Neural cell (in vitro differentiated cells): ENCODE measurements around the gene CHCHD3. TPM values are rescaled to one million over a fixed set of nuclear protein-coding genes. Genes with fewer than 3 reads are reported as not detected.
A peak's percentile ranks its signal among the peaks of the same experiment; 100 is the strongest.

Experiments used
- H2AFZ ChIP-seq: fragments of 200-600, 300-800 bp; sonication (generic), shearing (Covaris generic); 2 replicates; pipeline ENCODE4 v1.6.0; 2014; ENCODE audit warnings: low read depth, mild to moderate bottlenecking, antibody characterized with exemption, low read length, moderate library complexity
- H3F3A ChIP-seq: fragments of 200-600 bp; shearing (Covaris generic); 2 replicates; pipeline ENCODE4 v1.6.1; 2016; ENCODE audit warnings: mild to moderate bottlenecking, moderate library complexity, mixed read lengths, antibody characterized with exemption, low read length; ENCODE audit not compliant: insufficient read depth, poor library complexity, severe bottlenecking
- H3K27ac ChIP-seq: fragments of 200-600, 300-800 bp; sonication (generic), shearing (Covaris generic); 2 replicates; pipeline ENCODE4 v1.5.1; 2014; ENCODE audit warnings: mild to moderate bottlenecking, low read length, moderate library complexity
- H3K27me3 ChIP-seq: fragments of 300-800, 200-600 bp; sonication (generic), shearing (Covaris generic); 2 replicates; pipeline ENCODE4 v1.6.0; 2014; ENCODE audit warnings: mild to moderate bottlenecking, low read depth, low read length, moderate library complexity; ENCODE audit not compliant: insufficient read depth
- H3K36me3 ChIP-seq: fragments of 300-800, 200-600 bp; sonication (generic), shearing (Covaris generic); 2 replicates; pipeline ENCODE4 v1.5.1; 2014; ENCODE audit warnings: mild to moderate bottlenecking, antibody characterized with exemption, low read length, moderate library complexity; ENCODE audit not compliant: insufficient read depth
- H3K4me2 ChIP-seq: fragments of 300-800, 200-600 bp; sonication (generic), shearing (Covaris generic); 2 replicates; pipeline ENCODE4 v1.6.0; 2014; ENCODE audit warnings: mild to moderate bottlenecking, low read length
- H3K4me3 ChIP-seq: fragments of 300-800, 200-600 bp; sonication (generic), shearing (Covaris generic); 2 replicates; pipeline ENCODE4 v1.5.1; 2014; ENCODE audit warnings: mild to moderate bottlenecking, low read length, moderate library complexity
- H3K79me2 ChIP-seq: fragments of 200-600 bp; shearing (Covaris generic); replicated peaks from 2 replicates; pipeline ENCODE4 v1.6.0; 2014; ENCODE audit warnings: mild to moderate bottlenecking, low read length, moderate library complexity; ENCODE audit not compliant: insufficient read depth
- H3K9ac ChIP-seq: fragments of 300-800, 200-600 bp; sonication (generic), shearing (Covaris generic); 2 replicates; pipeline ENCODE4 v1.6.1; 2016; ENCODE audit warnings: mild to moderate bottlenecking, low read length, mixed read lengths
- H3K9me2 ChIP-seq: fragments of 200-600 bp; shearing (Covaris generic); 2 replicates; pipeline ENCODE4 v1.6.1; 2016; ENCODE audit warnings: mild to moderate bottlenecking, low read length, mixed read lengths; ENCODE audit not compliant: insufficient read depth
- H3K9me3 ChIP-seq: fragments of 200-600, 300-800 bp; sonication (generic), shearing (Covaris generic); 2 replicates; pipeline ENCODE4 v1.6.1; 2016; ENCODE audit warnings: mild to moderate bottlenecking, mixed run types, low read length, moderate library complexity, mixed read lengths
- H4K20me1 ChIP-seq: fragments of 200-600 bp; shearing (Covaris generic); 2 replicates; pipeline ENCODE4 v1.6.1; 2016; ENCODE audit warnings: mild to moderate bottlenecking, mixed run types; ENCODE audit not compliant: insufficient read depth
- EP300 ChIP-seq: fragments of 450-650 bp; conservative IDR thresholded peaks from 2 replicates; pipeline ENCODE4 v1.6.1; 2014; ENCODE audit warnings: antibody characterized with exemption, mild to moderate bottlenecking, moderate library complexity; ENCODE audit not compliant: poor library complexity, severe bottlenecking
- EZH2 ChIP-seq: fragments of 200-600, 300-800 bp; shearing (Covaris generic), sonication (generic); IDR thresholded peaks from 2 replicates; pipeline ENCODE4 v1.6.1; 2014; ENCODE audit warnings: antibody characterized with exemption, low read length, borderline replicate concordance, mild to moderate bottlenecking; ENCODE audit not compliant: insufficient read depth, poor library complexity, severe bottlenecking
- MXI1 ChIP-seq: fragments of 450-650 bp; conservative IDR thresholded peaks from 2 replicates; pipeline ENCODE4 v1.6.1; 2014; ENCODE audit warnings: antibody characterized with exemption, mild to moderate bottlenecking; ENCODE audit not compliant: poor library complexity, severe bottlenecking
- POLR2AphosphoS5 ChIP-seq: IDR thresholded peaks from 2 replicates; pipeline ENCODE4 v1.6.1; 2012
- RAD21 ChIP-seq: fragments of 450-650 bp; conservative IDR thresholded peaks from 2 replicates; pipeline ENCODE4 v1.6.1; 2014; ENCODE audit warnings: antibody characterized with exemption, mild to moderate bottlenecking, moderate library complexity
- SMC3 ChIP-seq: fragments of 450-650 bp; conservative IDR thresholded peaks from 2 replicates; pipeline ENCODE4 v1.6.1; 2014; ENCODE audit warnings: antibody characterized with exemption, mild to moderate bottlenecking, moderate library complexity; ENCODE audit not compliant: poor library complexity
- TAF1 ChIP-seq: IDR thresholded peaks from 2 replicates; pipeline ENCODE4 v1.6.1; 2012; ENCODE audit warnings: low read depth
- polyA plus RNA-seq: library from polyadenylated mRNA; depleted of rRNA; stranded (reverse); fragments of >200 nt; gene quantifications from 2 replicates; pipeline ENCODE4 v1.2.3, GENCODE V29; 2014
- TF ChIP-seq, protein P1 (sequence below): IDR thresholded peaks from 2 replicates; pipeline ENCODE4 v1.6.1; 2012; ENCODE audit warnings: borderline replicate concordance
- TF ChIP-seq, protein P2 (sequence below): fragments of 450-650 bp; IDR thresholded peaks from 2 replicates; pipeline ENCODE4 v1.5.1; 2014; ENCODE audit warnings: antibody characterized with exemption, mild to moderate bottlenecking, moderate library complexity; ENCODE audit not compliant: poor library complexity, severe bottlenecking

The CHCHD3 gene
- polyA plus RNA-seq, 1 donor from 2014 or later = 89.9 TPM

- H4K20me1 ChIP-seq = no peaks in the 10 kb centered on the region
- peak overlapping the region; percentile 33 for H3K27ac ChIP-seq
- no peaks in the 10 kb centered on the region for H3K27me3 ChIP-seq
- no peaks in the 10 kb centered on the region for H3K9me2 ChIP-seq
- no peaks in the 10 kb centered on the region for H3K9me3 ChIP-seq
- H3K4me3 ChIP-seq = no peak overlapping the region
- no peak overlapping the region for H2AFZ ChIP-seq
- H3K9ac ChIP-seq = no peak overlapping the region
- H3K36me3 ChIP-seq = no peaks in the 10 kb centered on the region
- no peaks in the 10 kb centered on the region for H3F3A ChIP-seq
- no peaks in the 10 kb centered on the region for H3K79me2 ChIP-seq
- no peak for TF ChIP-seq SMC3
- TF ChIP-seq POLR2AphosphoS5 = no peak
- TF ChIP-seq EP300 = no peak
- no peak for TF ChIP-seq RAD21
- TF ChIP-seq EZH2 = no peak
- TF ChIP-seq, protein P1, sequence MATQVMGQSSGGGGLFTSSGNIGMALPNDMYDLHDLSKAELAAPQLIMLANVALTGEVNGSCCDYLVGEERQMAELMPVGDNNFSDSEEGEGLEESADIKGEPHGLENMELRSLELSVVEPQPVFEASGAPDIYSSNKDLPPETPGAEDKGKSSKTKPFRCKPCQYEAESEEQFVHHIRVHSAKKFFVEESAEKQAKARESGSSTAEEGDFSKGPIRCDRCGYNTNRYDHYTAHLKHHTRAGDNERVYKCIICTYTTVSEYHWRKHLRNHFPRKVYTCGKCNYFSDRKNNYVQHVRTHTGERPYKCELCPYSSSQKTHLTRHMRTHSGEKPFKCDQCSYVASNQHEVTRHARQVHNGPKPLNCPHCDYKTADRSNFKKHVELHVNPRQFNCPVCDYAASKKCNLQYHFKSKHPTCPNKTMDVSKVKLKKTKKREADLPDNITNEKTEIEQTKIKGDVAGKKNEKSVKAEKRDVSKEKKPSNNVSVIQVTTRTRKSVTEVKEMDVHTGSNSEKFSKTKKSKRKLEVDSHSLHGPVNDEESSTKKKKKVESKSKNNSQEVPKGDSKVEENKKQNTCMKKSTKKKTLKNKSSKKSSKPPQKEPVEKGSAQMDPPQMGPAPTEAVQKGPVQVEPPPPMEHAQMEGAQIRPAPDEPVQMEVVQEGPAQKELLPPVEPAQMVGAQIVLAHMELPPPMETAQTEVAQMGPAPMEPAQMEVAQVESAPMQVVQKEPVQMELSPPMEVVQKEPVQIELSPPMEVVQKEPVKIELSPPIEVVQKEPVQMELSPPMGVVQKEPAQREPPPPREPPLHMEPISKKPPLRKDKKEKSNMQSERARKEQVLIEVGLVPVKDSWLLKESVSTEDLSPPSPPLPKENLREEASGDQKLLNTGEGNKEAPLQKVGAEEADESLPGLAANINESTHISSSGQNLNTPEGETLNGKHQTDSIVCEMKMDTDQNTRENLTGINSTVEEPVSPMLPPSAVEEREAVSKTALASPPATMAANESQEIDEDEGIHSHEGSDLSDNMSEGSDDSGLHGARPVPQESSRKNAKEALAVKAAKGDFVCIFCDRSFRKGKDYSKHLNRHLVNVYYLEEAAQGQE = no peak
- TF ChIP-seq TAF1 = no peak
- TF ChIP-seq, protein P2, sequence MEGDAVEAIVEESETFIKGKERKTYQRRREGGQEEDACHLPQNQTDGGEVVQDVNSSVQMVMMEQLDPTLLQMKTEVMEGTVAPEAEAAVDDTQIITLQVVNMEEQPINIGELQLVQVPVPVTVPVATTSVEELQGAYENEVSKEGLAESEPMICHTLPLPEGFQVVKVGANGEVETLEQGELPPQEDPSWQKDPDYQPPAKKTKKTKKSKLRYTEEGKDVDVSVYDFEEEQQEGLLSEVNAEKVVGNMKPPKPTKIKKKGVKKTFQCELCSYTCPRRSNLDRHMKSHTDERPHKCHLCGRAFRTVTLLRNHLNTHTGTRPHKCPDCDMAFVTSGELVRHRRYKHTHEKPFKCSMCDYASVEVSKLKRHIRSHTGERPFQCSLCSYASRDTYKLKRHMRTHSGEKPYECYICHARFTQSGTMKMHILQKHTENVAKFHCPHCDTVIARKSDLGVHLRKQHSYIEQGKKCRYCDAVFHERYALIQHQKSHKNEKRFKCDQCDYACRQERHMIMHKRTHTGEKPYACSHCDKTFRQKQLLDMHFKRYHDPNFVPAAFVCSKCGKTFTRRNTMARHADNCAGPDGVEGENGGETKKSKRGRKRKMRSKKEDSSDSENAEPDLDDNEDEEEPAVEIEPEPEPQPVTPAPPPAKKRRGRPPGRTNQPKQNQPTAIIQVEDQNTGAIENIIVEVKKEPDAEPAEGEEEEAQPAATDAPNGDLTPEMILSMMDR = no peak
- H3K4me2 ChIP-seq = no peak overlapping the region
These were observed 60.7 kb downstream of the CHCHD3 start for GRCh38 chr7:133021196-133021595.

DNA sequence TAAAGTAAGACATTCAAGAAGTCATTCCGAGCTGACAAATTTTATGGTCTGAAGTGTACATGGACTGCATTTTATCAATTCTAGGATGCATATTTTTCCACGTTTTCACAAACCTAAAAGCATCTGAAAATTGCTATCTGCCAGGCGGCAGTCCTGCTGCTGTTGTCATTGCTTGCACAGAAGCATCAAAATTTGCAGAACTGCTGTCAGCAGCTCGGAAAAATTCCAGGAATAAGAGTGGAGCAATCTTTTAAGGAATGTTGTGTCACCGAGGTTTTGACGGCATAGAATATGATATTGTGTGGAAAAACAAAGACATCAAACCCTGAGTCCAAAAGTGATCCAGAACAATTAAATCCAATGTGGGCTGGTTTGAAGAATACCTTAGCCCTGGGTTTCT is 61.4 kb downstream of the CHCHD3 start:
- Histone ChIP-seq H3F3A (no peaks in the 10 kb centered on the region), H2AFZ (no peak overlapping the region), H3K4me3 (peak overlapping the region; percentile 9), H3K9ac (no peak overlapping the region), H3K9me2 (no peaks in the 10 kb centered on the region), H3K27me3 (no peaks in the 10 kb centered on the region), H3K36me3 (no peaks in the 10 kb centered on the region), H4K20me1 (no peaks in the 10 kb centered on the region), H3K27ac (peak overlapping the region; percentile 33), H3K79me2 (no peaks in the 10 kb centered on the region), H3K4me2 (peak overlapping the region; percentile 13), H3K9me3 (no peaks in the 10 kb centered on the region)
- TF ChIP-seq, protein P1 = peak; percentile 98
- TF ChIP-seq EZH2 = no peak
- TF ChIP-seq SMC3 = peak; percentile 12
- TF ChIP-seq MXI1 = no peak
- TF ChIP-seq EP300 = peak; percentile 31
- TF ChIP-seq RAD21 = no peak
- TF ChIP-seq, protein P2 = no peak
- peak; percentile 49 for TF ChIP-seq POLR2AphosphoS5
- no peak for TF ChIP-seq TAF1
